Activated CD8-positive, alpha-beta memory T cell treated with anti-CD3 and anti-CD28 coated beads for 1 hour (primary cell): ENCODE results near the gene FMR1.

Experiments used
- DNase-seq, 2 donors: peaks; one replicate each; pipeline ENCODE4 v3.0.0-alpha.2; 2020; ENCODE audit warnings: low read depth in 1 of 2; ENCODE audit errors: extremely low read depth in 1 of 2

The FMR1 gene

GRCh38 chrX:147911192-147912022 lies at the start of gene FMR1:
TSS of gene FMR1 (plus strand) at chrX:147911919. CDS start at chrX:147912180, 261 bp downstream.
- DNase-seq, result peak; percentile 79 to 82

- DNase-seq, result no peak
These were observed 35.7 kb upstream of the FMR1 start for GRCh38 chrX:147875866-147876596.

- DNase-seq, result no peak
These were observed 34.7 kb upstream of the FMR1 start for GRCh38 chrX:147876849-147877646.

- no peak for DNase-seq
These were observed 34.0 kb upstream of the FMR1 start for GRCh38 chrX:147877726-147878125.

- DNase-seq, result no peak
These were observed 26.8 kb upstream of the FMR1 start for GRCh38 chrX:147884958-147885357.

GRCh38 chrX:147890756-147891155 lies 21.0 kb upstream of the FMR1 start:
- no peak for DNase-seq

- DNase-seq, result no peak
These were observed 19.8 kb upstream of the FMR1 start for GRCh38 chrX:147891896-147892295.

GRCh38 chrX:147893741-147894140 lies 18.0 kb upstream of the FMR1 start:
- DNase-seq, result no peak

- no peak for DNase-seq
These were observed 17.3 kb upstream of the FMR1 start for GRCh38 chrX:147894366-147894963.

GRCh38 chrX:147897117-147897516 lies 14.6 kb upstream of the FMR1 start:
- DNase-seq, result no peak

- DNase-seq, result no peak
These were observed 12.8 kb upstream of the FMR1 start for GRCh38 chrX:147898951-147899350.

GRCh38 chrX:147899379-147900114 lies 12.2 kb upstream of the FMR1 start:
- no peak for DNase-seq

GRCh38 chrX:147900349-147900748 lies 11.4 kb upstream of the FMR1 start:
- no peak for DNase-seq

- DNase-seq, result no peak
These were observed 10.1 kb upstream of the FMR1 start for GRCh38 chrX:147901461-147902126.

GRCh38 chrX:147902270-147902669 lies 9.4 kb upstream of the FMR1 start:
- no peak for DNase-seq

GRCh38 chrX:147908106-147908505 lies 3.6 kb upstream of the FMR1 start:
- no peak for DNase-seq

GRCh38 chrX:147910607-147911006 lies 1.1 kb upstream of the FMR1 start:
- DNase-seq, result no peak

- DNase-seq, result no peak
These were observed 528 bp downstream of the FMR1 start for GRCh38 chrX:147912093-147912801.

GRCh38 chrX:147913570-147913969 lies 1.9 kb downstream of the FMR1 start:
- DNase-seq, result no peak
